ENCODE data around the gene EXOSC9. TPM values are rescaled to one million over a fixed set of nuclear protein-coding genes. Genes with fewer than 3 reads are reported as not detected.
A peak's percentile ranks its signal among the peaks of the same experiment; 100 is the strongest.

The EXOSC9 gene
- total RNA-seq, 4 donors from 2014 or later, result 12.6 to 35.9 (median 23.5) TPM

GRCh38 chr4:121789455-121789854 lies 11.7 kb upstream of the EXOSC9 start:
- TF ChIP-seq CTCF (IDR thresholded peaks at IDR 0.05), result no peak
- DNase-seq (ENCODE audit: low spot score) (no peak), ATAC-seq (ENCODE audit: low FRiP score) (no peak)

- ATAC-seq (ENCODE audit: low FRiP score), result no peak
- TF ChIP-seq CTCF (IDR thresholded peaks at IDR 0.05), result no peak
- no peak for DNase-seq (ENCODE audit: low spot score)
Observed at GRCh38 chr4:121789960-121790829, 10.9 kb upstream of the EXOSC9 start.

GRCh38 chr4:121790976-121791375 lies 10.1 kb upstream of the EXOSC9 start:
- TF ChIP-seq CTCF (IDR thresholded peaks at IDR 0.05), result no peak
- no peak for ATAC-seq (ENCODE audit: low FRiP score)
- no peak for DNase-seq (ENCODE audit: low spot score)

- no peak for ATAC-seq (ENCODE audit: low FRiP score)
- DNase-seq (ENCODE audit: low spot score), result no peak
- no peak for TF ChIP-seq CTCF (IDR thresholded peaks at IDR 0.05)
Observed at GRCh38 chr4:121791481-121791880, 9.6 kb upstream of the EXOSC9 start.

- TF ChIP-seq CTCF (IDR thresholded peaks at IDR 0.05), result no peak
- DNase-seq (ENCODE audit: low spot score), result no peak
- no peak for ATAC-seq (ENCODE audit: low FRiP score)
Observed at GRCh38 chr4:121792966-121793365, 8.2 kb upstream of the EXOSC9 start.

GRCh38 chr4:121794505-121795188 lies 6.5 kb upstream of the EXOSC9 start:
- DNase-seq (ENCODE audit: low spot score), result no peak
- TF ChIP-seq CTCF (IDR thresholded peaks at IDR 0.05), result no peak
- ATAC-seq (ENCODE audit: low FRiP score), result peak; percentile 51

Measured in omental fat pad (tissue), 4 donors.